GM23248 (cell line): Measurements from ENCODE around the gene LDLRAD4.

Source experiments
- EZH2 ChIP-seq: fragments of 200-600 bp; sonication (generic); IDR thresholded peaks from 2 replicates; pipeline ENCODE4 v1.6.1; 2018; ENCODE audit warnings: antibody characterized with exemption, mild to moderate bottlenecking; ENCODE audit not compliant: insufficient read depth, poor library complexity, severe bottlenecking
- EZH2phosphoT487 ChIP-seq: fragments of 200-600 bp; sonication (generic); IDR thresholded peaks from 2 replicates; pipeline ENCODE4 v1.6.1; 2018; ENCODE audit warnings: antibody characterized with exemption, moderate library complexity, mild to moderate bottlenecking, low read depth; ENCODE audit not compliant: insufficient read depth

DNA sequence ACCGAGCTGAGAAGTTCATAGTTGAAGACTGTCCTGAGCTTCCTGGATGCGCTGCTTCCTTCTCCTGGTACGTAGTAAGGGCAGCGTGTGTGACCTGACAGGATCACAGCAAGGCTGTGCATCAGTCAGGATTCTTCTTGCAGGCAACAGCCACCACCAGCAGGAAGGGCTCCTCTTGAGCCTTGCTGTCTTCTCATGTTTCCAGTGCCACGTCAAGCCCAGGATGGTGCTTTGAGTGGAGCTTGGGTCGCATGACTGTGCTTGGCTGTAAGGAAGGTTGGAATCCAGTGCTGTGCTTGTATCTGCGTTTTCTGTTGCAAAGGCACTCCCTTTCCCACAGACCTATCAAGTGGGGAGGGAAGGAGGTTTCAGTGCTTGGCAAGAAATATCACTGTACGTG, 194.3 kb downstream of the LDLRAD4 start:
- no peak for TF ChIP-seq EZH2
- TF ChIP-seq EZH2phosphoT487, result no peak
